HG02759 (cell line): ENCODE data around the gene SSTR5.

Experiments
- ATAC-seq: cut with Tn5 transposase; IDR thresholded peaks from one replicate; pipeline ENCODE4 v1.9.1; 2021; ENCODE audit warnings: mild to moderate bottlenecking, moderate library complexity; ENCODE audit not compliant: unreplicated experiment

The SSTR5 gene

DNA sequence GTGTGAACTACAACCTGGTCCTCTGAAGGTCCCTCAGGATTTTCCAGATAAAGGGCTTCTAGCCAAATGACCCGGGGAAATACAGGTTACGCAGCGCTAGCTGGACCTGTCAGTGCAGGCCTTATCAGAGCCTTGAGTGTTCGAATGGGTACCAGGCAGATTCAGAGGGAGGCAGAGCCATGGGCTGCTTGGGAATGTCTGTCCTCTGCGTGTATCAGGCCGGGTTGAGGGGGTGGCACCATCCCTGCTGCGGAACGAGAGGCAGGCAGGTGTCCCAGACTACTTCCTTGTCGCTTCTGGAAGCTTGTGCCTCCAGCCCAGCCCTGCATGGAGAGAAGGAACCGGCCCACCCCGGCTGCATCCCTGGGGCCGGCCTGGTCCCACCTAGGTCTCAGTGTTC is 33.6 kb upstream of the SSTR5 start:
- no peak for ATAC-seq

DNA sequence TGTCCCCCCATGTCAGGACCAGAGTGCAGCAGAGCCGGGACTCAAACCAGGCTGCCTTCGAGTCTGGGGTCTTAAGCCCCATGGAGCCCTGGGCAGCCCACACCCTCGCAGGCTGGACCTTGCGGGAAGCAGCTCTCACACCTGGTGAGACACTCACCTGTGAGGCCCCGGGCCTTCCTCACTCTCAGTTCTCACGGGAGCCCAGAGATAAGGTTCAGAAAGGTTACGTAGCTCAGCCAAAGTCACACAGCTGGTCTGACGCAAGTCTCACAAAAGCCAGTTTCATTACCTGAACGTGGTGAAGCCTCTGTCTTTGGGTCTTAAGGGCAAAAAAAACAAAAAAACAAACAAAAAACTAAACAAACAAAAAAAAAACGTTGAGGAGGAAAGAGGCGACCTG is 32.8 kb upstream of the SSTR5 start:
- ATAC-seq = no peak

- ATAC-seq = no peak
These were observed 32.2 kb upstream of the SSTR5 start for GRCh38 chr16:1040346-1040745.

GRCh38 chr16:1042049-1042744 is 30.4 kb upstream of the SSTR5 start:
- ATAC-seq = no peak

- no peak for ATAC-seq
These were observed 29.7 kb upstream of the SSTR5 start for GRCh38 chr16:1042866-1043265.

DNA sequence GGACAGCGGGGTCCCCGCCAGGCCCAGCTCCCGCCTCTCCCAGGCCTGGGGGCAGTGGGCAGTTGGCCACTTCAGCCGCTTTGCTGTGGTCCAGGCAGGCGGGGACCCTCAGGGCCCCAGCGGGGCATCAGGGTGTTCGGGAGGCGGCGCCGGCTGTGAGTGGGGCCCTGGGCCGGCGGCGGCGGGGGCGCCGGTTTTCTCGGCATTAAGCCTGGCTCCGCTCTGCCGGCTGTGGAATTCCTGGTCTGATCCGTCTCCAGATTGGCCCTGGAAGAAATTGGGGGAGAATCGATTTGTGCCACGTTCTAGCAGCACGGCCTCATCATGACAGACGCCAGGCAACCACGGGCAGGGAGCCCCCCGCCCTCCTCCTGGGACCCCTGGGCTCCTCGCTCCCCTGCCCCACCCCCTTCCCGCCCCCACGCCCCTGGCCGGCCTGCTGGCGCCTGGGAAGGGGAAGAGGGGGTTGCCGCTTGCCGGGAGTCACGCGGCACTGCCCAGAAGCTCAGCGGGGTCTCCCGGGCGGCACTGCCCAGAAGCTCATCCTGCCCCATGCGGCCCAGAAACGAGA is 28.6 kb upstream of the SSTR5 start:
- ATAC-seq = no peak

- ATAC-seq = no peak
These were observed 27.9 kb upstream of the SSTR5 start for GRCh38 chr16:1044460-1045309.

GRCh38 chr16:1045310-1045992 is 27.1 kb upstream of the SSTR5 start:
- no peak for ATAC-seq

DNA sequence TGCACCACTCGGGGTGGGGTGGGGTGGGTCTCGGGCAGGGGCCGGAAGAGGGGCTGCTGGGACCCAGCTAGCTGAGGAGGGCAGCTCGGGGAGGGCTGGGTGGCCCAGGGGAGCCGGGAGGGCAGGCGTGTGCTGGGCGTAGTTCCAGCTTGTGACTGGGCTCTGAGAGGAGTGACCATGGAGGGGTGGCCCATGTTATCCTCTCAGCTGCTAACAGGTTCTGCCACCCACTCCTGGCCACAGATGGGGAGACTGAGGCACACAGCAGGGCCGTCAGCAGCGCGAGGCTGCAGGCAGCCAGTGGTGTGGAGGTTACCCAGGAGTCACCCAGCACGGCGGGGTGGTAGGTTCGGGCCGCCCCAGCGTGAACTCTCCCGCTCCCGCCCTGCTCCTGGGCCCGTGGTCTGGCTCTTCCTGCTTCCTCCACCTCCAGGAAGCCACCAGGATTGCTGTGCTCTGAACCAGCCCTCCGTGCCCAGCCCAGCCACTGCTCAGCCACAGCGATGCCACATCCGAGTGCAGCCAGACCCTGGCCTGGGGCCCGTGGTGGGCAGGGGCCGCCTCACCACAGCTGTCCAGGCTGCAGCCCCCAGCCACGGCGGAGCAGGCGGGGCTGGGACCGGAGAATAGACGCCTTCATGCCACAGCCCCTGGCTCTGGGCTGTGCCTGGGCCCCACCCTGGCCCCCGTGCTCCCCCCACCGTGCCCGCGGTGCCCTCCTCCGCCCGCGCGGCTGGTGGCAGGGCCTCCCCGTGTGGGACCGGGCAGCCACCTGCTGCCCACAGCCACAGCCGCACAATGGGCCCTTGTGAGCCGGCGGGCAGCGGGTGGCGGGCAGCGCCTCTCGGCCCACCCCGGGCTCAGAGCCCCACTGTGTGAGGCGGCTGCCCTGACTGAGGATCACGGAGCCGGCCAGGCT is 26.3 kb upstream of the SSTR5 start:
- ATAC-seq = no peak

- no peak for ATAC-seq
These were observed 25.4 kb upstream of the SSTR5 start for GRCh38 chr16:1047123-1047522.

- ATAC-seq = no peak
These were observed 24.7 kb upstream of the SSTR5 start for GRCh38 chr16:1047801-1048200.

DNA sequence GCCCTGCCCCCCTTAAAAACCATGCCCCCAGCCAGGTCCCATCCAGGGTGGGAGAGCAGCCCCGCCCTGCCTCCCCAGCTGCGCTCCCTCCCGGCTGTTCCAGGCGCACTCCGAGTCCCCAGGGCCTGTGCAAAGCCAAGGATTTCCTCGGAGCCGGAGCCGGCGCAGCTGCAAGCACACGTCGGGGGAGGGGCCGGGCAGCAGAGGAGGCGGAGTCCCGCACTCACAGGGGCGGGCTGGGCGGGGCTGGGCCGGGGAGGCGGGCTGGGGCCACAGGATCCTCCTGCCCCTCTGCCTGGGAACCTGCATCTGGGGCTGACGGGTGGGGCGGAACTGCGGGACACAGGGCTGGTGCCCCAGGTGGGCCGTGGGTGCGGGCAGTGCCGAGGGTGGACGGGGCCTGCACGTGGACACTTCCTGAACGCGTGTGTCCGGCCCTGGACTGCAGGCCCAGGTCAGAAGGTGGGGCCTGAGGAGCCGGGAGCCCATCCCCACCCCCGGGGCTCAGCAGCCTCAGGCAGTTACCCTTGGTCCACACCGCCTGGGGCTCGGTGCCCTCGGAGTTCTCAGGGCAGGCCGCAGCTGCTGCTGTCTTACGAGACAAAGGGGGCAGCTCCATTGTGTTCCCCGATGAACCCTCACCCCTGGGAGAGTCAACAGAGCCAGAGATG is 24.0 kb upstream of the SSTR5 start:
- no peak for ATAC-seq

- no peak for ATAC-seq
These were observed 23.2 kb upstream of the SSTR5 start for GRCh38 chr16:1049113-1049975.

DNA sequence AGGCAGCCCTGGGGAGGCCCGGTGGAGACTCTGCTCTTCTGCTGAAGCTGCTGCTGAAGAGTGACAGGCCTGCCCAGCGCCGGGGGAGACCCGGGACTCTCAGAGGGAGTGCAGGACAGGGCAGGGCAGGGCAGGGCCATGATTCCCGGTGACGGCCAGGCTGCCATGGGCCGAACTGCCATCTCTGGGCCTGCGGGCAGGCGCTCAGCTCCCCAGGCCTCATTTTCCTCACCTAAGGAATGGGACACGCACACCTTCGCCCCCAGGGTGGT is 22.6 kb upstream of the SSTR5 start:
- no peak for ATAC-seq

DNA sequence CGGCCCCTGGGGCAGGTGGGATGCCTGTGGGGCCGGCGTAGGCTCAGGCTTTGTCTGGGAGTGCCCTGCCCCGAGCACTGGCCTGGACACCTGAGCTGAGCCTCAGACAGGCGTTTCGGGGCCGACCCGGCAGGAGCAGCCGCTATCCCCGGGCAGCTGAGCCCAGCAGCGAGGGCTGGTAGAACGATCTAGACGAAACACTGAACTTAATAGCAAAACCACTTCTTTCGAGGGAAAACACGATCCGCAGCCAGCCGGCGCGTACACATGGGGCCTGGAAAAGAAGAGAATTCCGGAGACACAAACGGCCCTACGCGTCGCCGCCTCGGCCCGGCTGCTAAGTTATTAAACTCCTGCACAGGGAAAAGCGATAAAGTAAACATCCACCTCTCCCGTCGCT is 22.0 kb upstream of the SSTR5 start:
- no peak for ATAC-seq

DNA sequence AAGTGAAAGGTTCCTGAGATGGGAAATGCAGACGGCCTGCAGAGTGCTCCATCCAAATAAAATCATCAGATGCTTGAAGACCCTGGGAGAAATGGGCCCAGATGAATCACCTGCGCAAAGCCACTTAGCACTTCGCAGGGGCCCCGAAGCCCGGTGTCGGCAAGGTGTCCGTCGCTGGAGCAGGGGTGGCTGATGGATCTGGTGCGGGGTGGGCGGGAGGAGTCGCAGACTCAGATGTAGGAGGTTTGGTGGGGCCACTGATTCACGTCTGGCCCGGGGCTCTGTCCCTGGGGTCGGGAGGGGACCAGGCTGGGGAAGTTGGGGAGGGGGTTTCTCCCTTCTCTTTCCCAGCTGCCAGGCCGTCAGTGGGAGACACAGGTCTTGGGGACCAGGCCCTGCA is 21.6 kb upstream of the SSTR5 start:
- no peak for ATAC-seq

GRCh38 chr16:1051446-1051845 is 21.1 kb upstream of the SSTR5 start:
- ATAC-seq = no peak

DNA sequence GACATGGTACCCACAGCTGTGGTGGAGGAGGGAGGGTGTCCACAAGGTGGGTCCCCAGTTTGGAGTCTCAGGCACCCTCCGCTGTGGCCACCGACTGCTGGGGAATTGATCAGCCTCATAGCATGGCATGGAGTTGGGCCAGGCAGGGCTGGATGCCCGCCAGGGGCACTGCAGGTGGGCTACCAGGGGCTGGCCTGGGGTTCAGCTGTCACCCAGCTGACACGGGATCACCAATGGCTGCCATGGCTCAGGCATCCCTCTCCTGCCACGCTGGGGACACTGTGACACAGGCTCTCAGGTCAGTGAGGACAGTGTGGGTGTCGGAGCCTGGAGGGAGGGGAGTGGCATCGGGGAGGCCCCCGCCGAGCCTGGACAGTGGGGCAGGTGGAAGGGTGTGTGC is 19.8 kb upstream of the SSTR5 start:
- ATAC-seq = no peak

DNA sequence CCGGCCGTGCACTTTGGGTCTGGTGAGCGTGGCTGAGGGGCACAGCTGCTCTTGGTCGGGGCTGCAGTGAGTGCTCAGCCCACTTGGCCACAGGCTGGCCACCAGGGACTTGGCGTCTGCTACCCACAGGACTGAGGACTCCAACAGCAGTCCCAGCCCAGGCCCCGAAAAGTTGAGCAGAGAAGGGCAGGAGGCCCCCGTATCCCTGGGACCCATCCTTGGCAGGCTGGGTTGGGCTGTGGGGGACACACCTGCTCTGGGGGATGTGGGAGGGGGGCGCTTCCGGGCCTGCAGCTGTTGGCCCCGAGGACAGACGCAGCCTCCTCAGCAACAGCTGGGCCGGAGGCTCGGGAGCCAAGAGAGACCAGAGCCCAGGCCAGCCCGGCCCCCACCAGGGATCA is 19.4 kb upstream of the SSTR5 start:
- no peak for ATAC-seq
